K562 (cell line): ENCODE results near the gene ACLY. TPM values are rescaled to one million over a fixed set of nuclear protein-coding genes. Genes with fewer than 3 reads are reported as not detected.

ENCODE experiments used
- CHD7 ChIP-seq: fragments of 200-600 bp; sonication (generic); IDR thresholded peaks from one replicate; pipeline ENCODE4 v1.6.1; 2012; ENCODE audit warnings: mild to moderate bottlenecking, low read depth, low read length, inconsistent platforms
- DNMT1 ChIP-seq: fragments of 450-650 bp; IDR thresholded peaks from 2 replicates; pipeline ENCODE4 v1.6.1; 2016; ENCODE audit warnings: antibody characterized with exemption, mild to moderate bottlenecking
- MCM2 ChIP-seq: fragments of 450-650 bp; IDR thresholded peaks from 2 replicates; pipeline ENCODE4 v1.6.1; 2017; ENCODE audit warnings: low read depth, mild to moderate bottlenecking
- MNT ChIP-seq, 2 experiments: fragments of 450-650 bp; conservative IDR thresholded peaks; 2 replicates each; pipeline ENCODE4 v1.6.1; 2017; ENCODE audit warnings: mild to moderate bottlenecking in 2 of 2, moderate library complexity in 2 of 2
- NCOA6 ChIP-seq: fragments of 450-650 bp; IDR thresholded peaks from 2 replicates; pipeline ENCODE4 v1.6.1; 2017; ENCODE audit warnings: mild to moderate bottlenecking
- SPI1 ChIP-seq: IDR thresholded peaks from 2 replicates; pipeline ENCODE4 v1.6.1; 2011; ENCODE audit warnings: low read depth, low read length, control low read depth, borderline replicate concordance
- SREBF2 ChIP-seq: sonication (generic); formaldehyde crosslinking; IDR thresholded peaks from 2 replicates; pipeline ENCODE4 v1.4.0; 2020; ENCODE audit warnings: mild to moderate bottlenecking, missing genetic modification reagents
- TEAD1 ChIP-seq, 2 experiments: fragments of 450-650 bp in 1 of 2; sonication (generic) in 1 of 2; formaldehyde crosslinking; IDR thresholded peaks; 2 replicates each; pipeline versions ENCODE4 v1.4.0 to v1.8.0; 2020 to 2022; ENCODE audit warnings: mild to moderate bottlenecking in 2 of 2, missing genetic modification reagents in 1 of 2
- ZNF212 ChIP-seq: fragments of 450-650 bp; formaldehyde crosslinking; IDR thresholded peaks from 2 replicates; pipeline ENCODE4 v1.4.0; 2020; ENCODE audit warnings: mild to moderate bottlenecking
- ZNF551 ChIP-seq: fragments of 250-450 bp; sonication (Bioruptor Pico); IDR thresholded peaks from 2 replicates; pipeline ENCODE4 v1.5.0; 2021; ENCODE audit warnings: mild to moderate bottlenecking, moderate library complexity
- polyA plus RNA-seq, 8 experiments: library from polyadenylated mRNA; depleted of rRNA in 4 of 8; stranded (reverse) in 5 of 8; unstranded in 3 of 8; fragments of >200 nt; fragmentation: Nextera tagmentation in 2 of 8; fragmentation: Illumina TruSeq in 1 of 8; extraction: Ambion mirVana in 2 of 8; extraction: Trizol in 1 of 8; gene quantifications; 2 replicates each; pipeline versions ENCODE4 v1.2.1 to v1.2.3, GENCODE V29; 2011 to 2014; ENCODE audit warnings: inconsistent platforms in 1 of 8, missing spikeins in 1 of 8
- total RNA-seq, 7 experiments: library from RNA; depleted of rRNA in 6 of 7; stranded (reverse); fragments of >200 nt in 6 of 7; fragmentation: Illumina TruSeq in 2 of 7; extraction: Trizol in 2 of 7; gene quantifications; 2 replicates each; pipeline versions ENCODE4 v1.2.1 to v1.2.3, GENCODE V29; 2011 to 2021; ENCODE audit warnings: low replicate concordance in 1 of 7

The ACLY gene
- total and polyA plus RNA-seq, 9 of the 15 experiments (the other 6 are each of a cell fraction or from before 2014, with no cell fraction given): 42.9 to 280 (median 125) TPM

- TF ChIP-seq CHD7: no peak
- TF ChIP-seq ZNF551 (CRISPR knock-in tag): no peak
- TF ChIP-seq DNMT1: no peak
- no peak for TF ChIP-seq SREBF2 (CRISPR knock-in tag)
- TF ChIP-seq MCM2: no peak
- TF ChIP-seq MNT (conservative IDR thresholded peaks at IDR 0.05): peak; percentile 61 to 68
- no peak for TF ChIP-seq NCOA6
- no peak for TF ChIP-seq SPI1
- TF ChIP-seq TEAD1 (CRISPR knock-in tag; IDR thresholded peaks at IDR 0.05): peak in 1 of 2 experiments; percentile 16; a peak in 1 of 4 replicates
- no peak for TF ChIP-seq ZNF212
Observed at GRCh38 chr17:41966463-41967140, 47.9 kb upstream of the ACLY start, which contains the start of gene CNP (continued).
